BJ (cell line): ENCODE measurements around the gene FCMR. TPM values are rescaled to one million over a fixed set of nuclear protein-coding genes. Genes with fewer than 3 reads are reported as not detected.

ENCODE experiments used
- CTCF ChIA-PET: fragments of 350-600 bp; formaldehyde crosslinking; extraction: SDS; loops from one replicate; lab custom pipeline; 2021; ENCODE audit warnings: antibody characterized with exemption, inconsistent platforms; lab: Yijun Ruan, JAX
- POLR2A ChIA-PET: fragments of 300-600 bp; sonication (Branson Sonifier 250); formaldehyde crosslinking; extraction: SDS; loops from one replicate; lab custom pipeline; 2021; ENCODE audit warnings: antibody characterized with exemption; lab: Charles Lee
- DNase-seq: peaks from one replicate; pipeline ENCODE4 v3.0.0-alpha.2; 2011; ENCODE audit warnings: low read depth
- H3K27me3 ChIP-seq: 2 replicates; pipeline ENCODE4 v1.6.0; 2011; ENCODE audit warnings: low read length; ENCODE audit not compliant: control insufficient read depth, insufficient read depth
- H3K36me3 ChIP-seq: 2 replicates; pipeline ENCODE4 v1.5.1; 2011; ENCODE audit warnings: low read length; ENCODE audit not compliant: control insufficient read depth, insufficient read depth
- H3K4me3 ChIP-seq: 2 replicates; pipeline ENCODE4 v1.5.1; 2011; ENCODE audit warnings: low read depth, mild to moderate bottlenecking, control low read depth, low read length
- polyA plus RNA-seq: library from polyadenylated mRNA; depleted of rRNA; stranded (reverse); fragments of >200 nt; gene quantifications from 2 replicates; pipeline ENCODE4 v1.2.3, GENCODE V29; 2011
- TF ChIP-seq, protein P1 (sequence below): IDR thresholded peaks from 2 replicates; pipeline ENCODE4 v1.5.1; 2011; ENCODE audit warnings: low read depth, mild to moderate bottlenecking, control low read depth, inconsistent platforms, low read length, moderate library complexity; ENCODE audit not compliant: insufficient read depth

The FCMR gene
- polyA plus RNA-seq, 1 experiment: 1.4 TPM

DNA sequence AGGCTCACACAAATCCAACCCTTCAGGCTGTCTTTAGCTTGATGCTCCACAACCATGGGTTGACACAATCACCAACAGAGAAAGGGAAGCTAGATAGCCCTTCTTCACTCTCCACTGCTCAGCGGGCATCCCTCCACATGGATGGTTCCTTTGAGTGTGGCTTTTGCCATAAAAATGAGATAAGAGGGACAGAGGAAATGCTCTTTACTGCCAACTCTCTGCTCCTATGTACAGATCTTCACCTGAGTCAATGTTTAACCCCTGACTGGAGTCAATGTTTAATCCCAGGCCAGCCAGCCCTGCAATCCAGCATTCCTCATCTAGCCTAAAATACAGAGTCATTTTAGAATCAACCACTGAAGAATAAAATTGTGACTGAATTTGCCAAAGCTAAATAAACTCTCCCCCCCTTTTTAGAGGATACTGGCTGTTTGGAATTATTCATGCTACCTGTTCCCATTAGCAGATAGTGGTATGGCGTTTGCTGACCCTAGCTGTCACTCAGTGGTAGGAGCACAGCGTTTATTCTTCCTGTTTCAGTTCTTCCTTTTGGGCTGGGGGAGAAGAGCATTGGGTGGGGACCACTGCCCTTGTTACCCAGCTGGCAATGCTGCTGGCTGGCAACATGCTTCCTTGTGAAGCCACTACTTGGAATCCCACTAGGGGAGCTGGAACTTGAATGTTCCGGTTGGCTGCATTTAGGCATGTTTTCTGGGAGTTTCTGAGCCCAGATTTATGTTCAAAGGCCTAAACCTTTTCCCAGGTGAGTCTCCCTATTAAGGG, 29.8 kb upstream of the FCMR start:
- CTCF ChIA-PET: interaction anchor here (1.3 to 1.9 kb wide), 3 partner anchors 8 to 31 kb away, joined by 4 to 6 read pairs (median 5); no protein-coding TSS in a partner anchor
- POLR2A ChIA-PET: no interaction called here
- Histone ChIP-seq H3K36me3 (no peaks in the 10 kb centered on the region), H3K27me3 (peaks cover 3% of the 10 kb centered on the region; the same call in 1 of the 2 replicates), H3K4me3 (no peak overlapping the region)
- TF ChIP-seq, protein P1, sequence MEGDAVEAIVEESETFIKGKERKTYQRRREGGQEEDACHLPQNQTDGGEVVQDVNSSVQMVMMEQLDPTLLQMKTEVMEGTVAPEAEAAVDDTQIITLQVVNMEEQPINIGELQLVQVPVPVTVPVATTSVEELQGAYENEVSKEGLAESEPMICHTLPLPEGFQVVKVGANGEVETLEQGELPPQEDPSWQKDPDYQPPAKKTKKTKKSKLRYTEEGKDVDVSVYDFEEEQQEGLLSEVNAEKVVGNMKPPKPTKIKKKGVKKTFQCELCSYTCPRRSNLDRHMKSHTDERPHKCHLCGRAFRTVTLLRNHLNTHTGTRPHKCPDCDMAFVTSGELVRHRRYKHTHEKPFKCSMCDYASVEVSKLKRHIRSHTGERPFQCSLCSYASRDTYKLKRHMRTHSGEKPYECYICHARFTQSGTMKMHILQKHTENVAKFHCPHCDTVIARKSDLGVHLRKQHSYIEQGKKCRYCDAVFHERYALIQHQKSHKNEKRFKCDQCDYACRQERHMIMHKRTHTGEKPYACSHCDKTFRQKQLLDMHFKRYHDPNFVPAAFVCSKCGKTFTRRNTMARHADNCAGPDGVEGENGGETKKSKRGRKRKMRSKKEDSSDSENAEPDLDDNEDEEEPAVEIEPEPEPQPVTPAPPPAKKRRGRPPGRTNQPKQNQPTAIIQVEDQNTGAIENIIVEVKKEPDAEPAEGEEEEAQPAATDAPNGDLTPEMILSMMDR: no peak
- DNase-seq: no peak

DNA sequence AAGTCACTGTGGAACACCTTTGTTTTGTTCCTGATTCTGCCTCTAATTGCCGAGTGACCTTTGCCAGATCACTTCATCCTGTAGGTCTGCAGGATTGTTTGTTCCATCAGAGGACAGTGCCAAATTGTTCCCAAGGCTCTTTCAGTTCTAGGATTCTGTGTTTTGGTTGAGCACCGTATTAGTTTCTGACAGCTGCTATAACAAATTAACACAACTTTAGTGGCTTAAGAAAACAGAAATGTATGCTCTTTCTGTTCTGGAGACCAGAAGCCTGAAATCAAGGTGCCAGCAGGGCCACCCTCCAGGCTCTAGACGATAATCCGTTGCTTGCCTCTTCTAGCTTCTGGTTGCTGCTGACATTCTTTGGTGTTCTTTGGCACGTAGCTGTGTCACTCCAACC, 27.9 kb upstream of the FCMR start:
- no peaks in the 10 kb centered on the region for H3K36me3 ChIP-seq
- no peak overlapping the region for H3K4me3 ChIP-seq
- H3K27me3 ChIP-seq: peaks cover 14% of the 10 kb centered on the region
- DNase-seq: no peak
- ChIA-PET CTCF (interaction anchor here (1.1 kb wide), 1 partner anchor 37 kb away, joined by 3 read pairs; no protein-coding TSS in a partner anchor), POLR2A (no interaction called here)
- TF ChIP-seq, protein P1: no peak

DNA sequence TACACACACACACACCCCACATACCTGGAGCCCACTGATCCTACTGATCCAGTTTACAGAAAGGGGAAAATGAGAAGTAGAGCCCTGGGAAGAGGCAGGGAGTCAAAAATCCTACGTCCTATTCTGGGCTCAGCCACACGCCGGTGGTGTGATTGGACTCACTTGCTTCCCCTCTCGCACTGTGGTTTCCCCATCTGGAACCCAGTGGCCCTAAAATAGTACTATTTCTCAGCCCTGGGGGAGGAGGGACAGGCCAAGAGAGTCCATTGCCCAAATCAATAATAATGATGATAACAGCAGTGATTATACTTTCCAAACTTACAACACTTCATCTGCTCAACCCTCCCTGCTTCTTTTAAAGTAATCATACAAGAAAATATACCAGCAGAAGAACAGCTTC, 27.5 kb upstream of the FCMR start:
- CTCF ChIA-PET: interaction anchor here (1.1 to 4.3 kb wide), 2 partner anchors 14 to 37 kb away, joined by 3 to 22 read pairs; no protein-coding TSS in a partner anchor

DNA sequence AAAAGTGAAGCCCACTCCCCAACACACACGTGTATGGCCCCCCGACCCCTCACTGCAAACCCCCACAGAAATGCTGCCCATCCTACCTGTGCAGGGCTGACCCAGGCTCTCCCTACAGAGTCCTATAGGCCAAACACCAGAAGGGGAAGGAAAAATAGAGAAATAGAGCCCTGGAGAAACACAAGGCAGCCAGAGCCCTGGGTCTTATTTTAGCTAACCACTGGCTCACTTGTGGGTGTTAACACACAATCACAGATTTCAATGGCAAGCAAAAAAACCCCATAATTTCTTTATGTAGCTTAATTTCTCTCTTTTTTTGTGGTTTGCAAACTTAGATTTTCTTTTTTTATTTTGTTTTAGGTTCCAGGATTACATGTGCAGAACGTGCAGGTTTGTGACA, 25.5 kb upstream of the FCMR start:
- POLR2A ChIA-PET: no interaction called here
- peaks cover 24% of the 10 kb centered on the region for H3K27me3 ChIP-seq

More for the DNA sequence above, 27.5 kb upstream of the FCMR start:
- Histone ChIP-seq H3K4me3 (no peak overlapping the region), H3K36me3 (no peaks in the 10 kb centered on the region), H3K27me3 (peaks cover 14% of the 10 kb centered on the region)
- TF ChIP-seq, protein P1: no peak
- DNase-seq: no peak
- POLR2A ChIA-PET: no interaction called here

DNA sequence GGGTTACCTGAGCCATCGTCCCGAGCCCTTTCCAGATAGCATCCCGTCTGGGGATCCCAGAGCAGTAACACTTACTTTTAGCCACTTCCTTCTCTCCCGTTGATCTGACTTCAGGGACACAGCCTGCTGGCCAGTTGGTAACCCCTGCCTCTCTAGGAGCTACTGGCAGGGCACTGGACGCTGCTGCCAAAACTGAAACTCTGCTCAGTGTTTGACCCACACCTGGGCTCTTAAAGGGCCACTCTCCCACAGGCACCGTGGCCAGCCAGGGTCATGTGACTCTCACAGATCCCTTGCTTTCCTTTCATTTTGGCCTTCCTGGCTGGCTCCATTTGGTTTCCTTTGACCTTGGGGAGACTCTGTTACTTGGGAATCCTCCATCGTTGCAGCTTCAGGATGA, 24.5 kb upstream of the FCMR start, which contains the start of gene PIGR:
Gene PIGR (minus strand): TSS at position 206 of the 400 bp plus-strand sequence. CDS start 5,935 bp downstream, outside the sequence.
- TF ChIP-seq, protein P1: no peak
- peaks cover 28% of the 10 kb centered on the region for H3K27me3 ChIP-seq
- CTCF ChIA-PET: interaction anchor here (0.6 to 4.3 kb wide), 8 partner anchors 11 to 101 kb away, joined by 3 to 22 read pairs (median 4); no protein-coding TSS in a partner anchor
- no peak for DNase-seq
- H3K36me3 ChIP-seq: no peaks in the 10 kb centered on the region
- POLR2A ChIA-PET: no interaction called here
- no peak within 1 kb of the TSS for H3K4me3 ChIP-seq

More for the DNA sequence above, 25.5 kb upstream of the FCMR start:
- Histone ChIP-seq H3K4me3 (no peak overlapping the region), H3K36me3 (no peaks in the 10 kb centered on the region)
- TF ChIP-seq, protein P1: no peak
- no peak for DNase-seq
- CTCF ChIA-PET: interaction anchor here (1.3 to 4.3 kb wide), 6 partner anchors 9 to 35 kb away, joined by 3 to 22 read pairs (median 6); no protein-coding TSS in a partner anchor
